ENCODE measurements around the gene CLINT1. TPM values are rescaled to one million over a fixed set of nuclear protein-coding genes. Genes with fewer than 3 reads are reported as not detected.
"Not testable (repeated sequence)": the region's sequence is repeated elsewhere in the genome, so short reads cannot be mapped to it uniquely, and the experiment has no call there.

The CLINT1 gene
- total RNA-seq, 6 experiments from 2014 or later: 80.7 to 90.3 (median 85.5) TPM

- Mint-ChIP-seq H3K4me3 (no peak overlapping the region), H3K4me1 (ENCODE audit: low read depth) (peaks cover 33% of the 10 kb centered on the region), H3K9me3 (no peaks in the 10 kb centered on the region), H3K27ac (no peak overlapping the region), H3K36me3 (ENCODE audit: low read depth) (peaks cover 5% of the 10 kb centered on the region; the same call in 1 of the 2 replicates), H3K27me3 (ENCODE audit: insufficient read depth) (no peaks in the 10 kb centered on the region; the same call in none of the 2 replicates)
- DNase-seq: no peak
- no peak for TF ChIP-seq CTCF (IDR thresholded peaks at IDR 0.05)
Observed at GRCh38 chr5:157862183-157862851, 3.4 kb upstream of the CLINT1 start.

GRCh38 chr5:157860898-157861890 lies 2.2 kb upstream of the CLINT1 start:
- H3K36me3 Mint-ChIP-seq (ENCODE audit: low read depth): peaks cover 5% of the 10 kb centered on the region; the same call in 1 of the 2 replicates
- DNase-seq: no peak
- H3K27me3 Mint-ChIP-seq (ENCODE audit: insufficient read depth): no peaks in the 10 kb centered on the region; the same call in none of the 2 replicates
- H3K9me3 Mint-ChIP-seq: no peaks in the 10 kb centered on the region
- peaks cover 36% of the 10 kb centered on the region for H3K4me1 Mint-ChIP-seq (ENCODE audit: low read depth)
- TF ChIP-seq CTCF (IDR thresholded peaks at IDR 0.05): no peak
- no peak overlapping the region for H3K27ac Mint-ChIP-seq
- H3K4me3 Mint-ChIP-seq: no peak overlapping the region

- H3K27me3 Mint-ChIP-seq (ENCODE audit: insufficient read depth): no peaks in the 10 kb centered on the region; the same call in 1 of the 2 replicates
- H3K4me3 Mint-ChIP-seq: peak overlapping the region; percentile 94
- H3K4me1 Mint-ChIP-seq (ENCODE audit: low read depth): peaks cover 41% of the 10 kb centered on the region
- H3K9me3 Mint-ChIP-seq: no peaks in the 10 kb centered on the region
- DNase-seq: no peak
- TF ChIP-seq CTCF (IDR thresholded peaks at IDR 0.05): no peak
- peak overlapping the region; percentile 92 for H3K27ac Mint-ChIP-seq
- peaks cover 5% of the 10 kb centered on the region; the same call in 1 of the 2 replicates for H3K36me3 Mint-ChIP-seq (ENCODE audit: low read depth)
Observed at GRCh38 chr5:157859227-157859575, 256 bp upstream of the CLINT1 start.

GRCh38 chr5:157857816-157858526 lies 974 bp downstream of the CLINT1 start:
- Mint-ChIP-seq H3K9me3 (no peaks in the 10 kb centered on the region), H3K27ac (peak overlapping the region; percentile 92), H3K4me1 (ENCODE audit: low read depth) (peaks cover 47% of the 10 kb centered on the region), H3K36me3 (ENCODE audit: low read depth) (peaks cover 5% of the 10 kb centered on the region; the same call in 1 of the 2 replicates), H3K4me3 (peak overlapping the region; percentile 94), H3K27me3 (ENCODE audit: insufficient read depth) (no peaks in the 10 kb centered on the region)
- TF ChIP-seq CTCF (IDR thresholded peaks at IDR 0.05): no peak
- no peak for DNase-seq

GRCh38 chr5:157855404-157855994 lies 3.4 kb downstream of the CLINT1 start:
- peaks cover 5% of the 10 kb centered on the region; the same call in 1 of the 2 replicates for H3K36me3 Mint-ChIP-seq (ENCODE audit: low read depth)
- peaks cover 53% of the 10 kb centered on the region for H3K4me1 Mint-ChIP-seq (ENCODE audit: low read depth)
- no peak overlapping the region for H3K27ac Mint-ChIP-seq
- H3K4me3 Mint-ChIP-seq: peak overlapping the region; percentile 34; the same call in 1 of the 2 replicates
- H3K27me3 Mint-ChIP-seq (ENCODE audit: insufficient read depth): no peaks in the 10 kb centered on the region
- peak; percentile 57 for DNase-seq
- peak; percentile 82 for TF ChIP-seq CTCF (IDR thresholded peaks at IDR 0.05)
- H3K9me3 Mint-ChIP-seq: no peaks in the 10 kb centered on the region

- H3K27me3 Mint-ChIP-seq (ENCODE audit: insufficient read depth); DNase-seq; H3K9me3 Mint-ChIP-seq; H3K36me3 Mint-ChIP-seq (ENCODE audit: low read depth); H3K27ac Mint-ChIP-seq; H3K4me3 Mint-ChIP-seq: not testable (repeated sequence)
- H3K4me1 Mint-ChIP-seq (ENCODE audit: low read depth): peaks cover 48% of the 10 kb centered on the region
Observed at GRCh38 chr5:157853365-157853764, 5.6 kb downstream of the CLINT1 start.

Data from HFFc6 (cell line).